NCI-H146 treated with DMSO at 0.1 percent for 48 hours (cell line): Measurements from ENCODE around the gene OR52I2.

Experiments
- DNase-seq: peaks from one replicate; lab custom pipeline; 2025; ENCODE audit not compliant: unreplicated experiment; lab: John Stamatoyannopoulos, UW

OR52I2 gene

GRCh38 chr11:4581443-4581842 is at the start of gene OR52I2:
Gene OR52I2 (plus strand): TSS chr11:4581743.
- no peak for DNase-seq

GRCh38 chr11:4539603-4540219 is 41.8 kb upstream of the OR52I2 start:
- DNase-seq, result no peak

GRCh38 chr11:4541071-4541470 is 40.5 kb upstream of the OR52I2 start:
- DNase-seq, result no peak

- DNase-seq, result no peak
Measured at GRCh38 chr11:4543561-4543960, 38.0 kb upstream of the OR52I2 start.

GRCh38 chr11:4544891-4545290 is 36.7 kb upstream of the OR52I2 start, which contains the start of gene OR52M1:
Gene OR52M1 (plus strand): TSS chr11:4545191. CDS start chr11:4545191, 0 bp downstream.
- DNase-seq, result no peak

GRCh38 chr11:4546878-4547277 is 34.7 kb upstream of the OR52I2 start:
- no peak for DNase-seq

GRCh38 chr11:4547416-4547815 is 34.1 kb upstream of the OR52I2 start:
- DNase-seq, result no peak

- no peak for DNase-seq
Measured at GRCh38 chr11:4551346-4551979, 30.1 kb upstream of the OR52I2 start.

- no peak for DNase-seq
Measured at GRCh38 chr11:4559527-4560440, 21.8 kb upstream of the OR52I2 start.

- DNase-seq, result no peak
Measured at GRCh38 chr11:4560467-4560866, 21.1 kb upstream of the OR52I2 start.

GRCh38 chr11:4565371-4565770 is 16.2 kb upstream of the OR52I2 start:
- no peak for DNase-seq

- no peak for DNase-seq
Measured at GRCh38 chr11:4569075-4569474, 12.5 kb upstream of the OR52I2 start.

- DNase-seq, result no peak
Measured at GRCh38 chr11:4576880-4577279, 4.7 kb upstream of the OR52I2 start.

- DNase-seq, result no peak
Measured at GRCh38 chr11:4577761-4578160, 3.8 kb upstream of the OR52I2 start.

GRCh38 chr11:4578624-4579023 is 2.9 kb upstream of the OR52I2 start:
- no peak for DNase-seq

- no peak for DNase-seq
Measured at GRCh38 chr11:4580124-4580523, 1.4 kb upstream of the OR52I2 start.

GRCh38 chr11:4589017-4589416 is 7.5 kb downstream of the OR52I2 start:
- DNase-seq, result no peak

GRCh38 chr11:4593739-4594138 is 12.2 kb downstream of the OR52I2 start, which contains the start of gene OR52I1:
Gene OR52I1 (plus strand): TSS chr11:4594039. CDS start chr11:4594039, 0 bp downstream.
- DNase-seq, result no peak

- no peak for DNase-seq
Measured at GRCh38 chr11:4605057-4605456, 23.5 kb downstream of the OR52I2 start.

- no peak for DNase-seq
Measured at GRCh38 chr11:4606231-4607015, 24.9 kb downstream of the OR52I2 start.

GRCh38 chr11:4607096-4607495 is 25.6 kb downstream of the OR52I2 start:
- DNase-seq, result no peak
